ENCODE results near the gene GP1BB. TPM values are rescaled to one million over a fixed set of nuclear protein-coding genes. Genes with fewer than 3 reads are reported as not detected.
A peak's percentile ranks its signal among the peaks of the same experiment; 100 is the strongest.
"Not testable (repeated sequence)": the region's sequence is repeated elsewhere in the genome, so short reads cannot be mapped to it uniquely, and the experiment has no call there.

GP1BB gene
- not detected for total RNA-seq

DNA sequence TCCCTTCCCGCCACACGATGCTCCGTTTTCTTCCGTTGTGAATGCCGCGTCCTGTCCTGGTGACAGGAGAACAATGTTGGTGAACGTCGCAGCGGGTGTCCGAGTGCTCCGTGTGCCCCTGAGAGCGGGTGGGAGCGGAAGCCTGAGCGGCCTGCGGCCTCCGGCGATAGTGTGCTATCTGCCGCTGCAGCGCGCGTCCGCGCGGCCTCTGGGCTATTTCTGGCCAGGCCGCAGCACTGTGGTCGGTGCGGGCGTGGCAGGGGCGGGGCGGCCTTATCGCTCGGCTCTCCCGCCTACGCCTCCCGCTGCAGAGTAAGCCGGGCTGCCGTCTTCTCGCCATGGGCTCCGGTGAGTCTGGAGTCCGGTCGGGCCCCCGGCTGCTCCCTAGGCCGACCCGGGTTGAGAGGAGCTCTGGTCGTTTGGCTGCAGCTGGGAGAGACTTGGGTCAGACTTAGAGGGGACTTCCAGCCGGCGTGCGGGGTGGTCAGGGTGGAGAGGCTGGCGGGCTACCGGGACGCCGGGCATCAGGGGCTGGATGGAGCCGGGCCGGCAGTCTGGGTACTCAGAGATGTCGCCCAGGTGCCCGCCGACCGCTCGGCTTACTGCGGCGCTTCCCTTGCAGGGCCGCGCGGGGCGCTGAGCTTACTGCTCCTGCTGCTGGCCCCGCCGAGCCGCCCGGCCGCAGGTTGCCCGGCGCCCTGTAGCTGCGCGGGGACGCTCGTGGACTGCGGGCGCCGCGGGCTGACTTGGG, at the start of gene GP1BB:
Gene GP1BB, plus strand, starts transcription at position 308 of the 751 bp plus-strand sequence. Its CDS starts 31 bp downstream, at position 339.
- Mint-ChIP-seq H3K27me3 (peaks cover 54% of the 10 kb centered on the region), H3K4me1 (peaks cover 11% of the 10 kb centered on the region), H3K9me3 (ENCODE audit: low read depth) (no peaks in the 10 kb centered on the region), H3K4me3 (no peak within 1 kb of the TSS), H3K36me3 (no peaks in the 10 kb centered on the region), H3K27ac (no peak within 1 kb of the TSS)
- CTCF ChIA-PET: interaction anchor here (1.0 to 2.0 kb wide), 5 partner anchors 12 to 187 kb away, joined by 3 to 8 read pairs (median 3); no protein-coding TSS in a partner anchor
- no peak for DNase-seq
- ATAC-seq: peak; percentile 48

- no peaks in the 10 kb centered on the region for H3K36me3 Mint-ChIP-seq
- CTCF ChIA-PET: no interaction called here
- no peak for ATAC-seq
- no peak overlapping the region for H3K27ac Mint-ChIP-seq
- peaks cover 18% of the 10 kb centered on the region for H3K27me3 Mint-ChIP-seq
- H3K4me1 Mint-ChIP-seq: no peaks in the 10 kb centered on the region
- H3K4me3 Mint-ChIP-seq: no peak overlapping the region
- DNase-seq: no peak
- no peaks in the 10 kb centered on the region for H3K9me3 Mint-ChIP-seq (ENCODE audit: low read depth)
Measured at GRCh38 chr22:19673660-19674059, 49.7 kb upstream of the GP1BB start.

DNA sequence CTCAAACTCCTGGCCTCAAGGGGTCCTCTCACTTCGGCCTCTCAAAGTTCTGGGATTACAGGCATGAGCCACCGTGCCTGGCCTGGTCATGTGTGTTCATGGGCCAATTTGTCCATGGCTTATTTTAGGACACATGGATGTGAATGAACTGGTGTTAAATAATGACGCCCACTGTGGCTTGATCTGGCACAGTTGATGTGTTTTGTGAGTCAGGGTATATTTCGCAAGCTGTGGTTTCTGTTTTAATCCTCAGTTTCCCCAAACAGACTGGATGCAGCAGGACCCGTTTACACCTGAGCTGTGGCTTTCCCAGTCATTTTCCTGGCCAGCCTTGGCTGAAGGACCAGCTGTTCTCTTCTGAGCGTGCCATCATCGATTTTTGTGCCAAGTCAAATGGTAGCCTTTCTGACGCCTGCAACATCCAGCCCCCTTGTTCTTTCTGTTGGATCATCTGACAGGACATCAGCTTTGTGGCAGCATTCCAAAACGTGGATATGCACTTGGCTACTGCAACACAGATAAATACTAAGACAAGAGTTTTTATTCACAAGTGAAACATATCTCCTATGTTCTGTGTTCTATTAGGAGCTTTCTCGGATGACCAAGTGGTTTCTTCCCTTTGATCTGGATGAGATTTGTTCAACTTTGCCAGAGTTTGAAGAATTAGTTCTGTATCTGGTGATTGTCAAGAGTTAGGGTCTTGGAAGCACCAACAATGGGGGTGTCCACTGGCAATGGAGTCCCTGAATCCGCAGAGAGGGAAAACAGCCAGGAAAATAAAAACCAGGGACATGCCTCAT, 49.0 kb upstream of the GP1BB start:
- Mint-ChIP-seq H3K4me1 (no peaks in the 10 kb centered on the region), H3K4me3 (no peak overlapping the region), H3K27ac (no peak overlapping the region), H3K36me3 (no peaks in the 10 kb centered on the region), H3K9me3 (ENCODE audit: low read depth) (no peaks in the 10 kb centered on the region), H3K27me3 (peaks cover 18% of the 10 kb centered on the region)
- ATAC-seq (no peak), DNase-seq (peak; percentile 27)
- CTCF ChIA-PET: interaction anchor here (0.7 kb wide), 1 partner anchor 12 kb away, joined by 3 read pairs; no protein-coding TSS in a partner anchor

DNA sequence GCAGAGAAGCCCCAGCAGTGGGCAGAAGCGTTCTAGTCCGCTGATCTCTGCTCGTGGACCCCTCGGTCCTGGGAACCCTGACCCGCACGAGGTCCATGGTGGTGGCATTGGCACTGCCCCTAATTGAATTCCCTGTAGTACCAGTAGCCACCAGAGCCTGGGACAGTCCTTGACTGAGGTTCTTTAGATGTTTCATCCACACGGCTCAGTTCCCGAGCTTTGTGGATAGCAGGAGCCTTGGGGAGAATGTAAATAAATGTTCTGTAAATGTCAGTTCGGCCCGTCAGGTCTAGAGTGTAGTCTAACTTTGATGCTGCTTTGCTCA, 48.4 kb upstream of the GP1BB start:
- H3K36me3 Mint-ChIP-seq: no peaks in the 10 kb centered on the region
- CTCF ChIA-PET: interaction anchor here (0.7 kb wide), 1 partner anchor 11 kb away, joined by 3 read pairs; no protein-coding TSS in a partner anchor
- H3K27me3 Mint-ChIP-seq: peaks cover 18% of the 10 kb centered on the region
- no peak overlapping the region for H3K4me3 Mint-ChIP-seq
- DNase-seq: no peak
- no peak overlapping the region for H3K27ac Mint-ChIP-seq
- H3K4me1 Mint-ChIP-seq: no peaks in the 10 kb centered on the region
- H3K9me3 Mint-ChIP-seq (ENCODE audit: low read depth): no peaks in the 10 kb centered on the region
- no peak for ATAC-seq

- Mint-ChIP-seq H3K27ac (no peak overlapping the region), H3K4me3 (no peak overlapping the region), H3K4me1 (no peaks in the 10 kb centered on the region), H3K36me3 (no peaks in the 10 kb centered on the region), H3K27me3 (peaks cover 18% of the 10 kb centered on the region), H3K9me3 (ENCODE audit: low read depth) (no peaks in the 10 kb centered on the region)
- CTCF ChIA-PET: no interaction called here
- DNase-seq (no peak), ATAC-seq (no peak)
Measured at GRCh38 chr22:19675428-19675827, 47.9 kb upstream of the GP1BB start.

GRCh38 chr22:19676437-19676836, 46.9 kb upstream of the GP1BB start:
- peaks cover 21% of the 10 kb centered on the region for H3K27me3 Mint-ChIP-seq
- DNase-seq; CTCF ChIA-PET; H3K4me3 Mint-ChIP-seq; H3K4me1 Mint-ChIP-seq; H3K36me3 Mint-ChIP-seq; ATAC-seq; H3K9me3 Mint-ChIP-seq (ENCODE audit: low read depth); H3K27ac Mint-ChIP-seq: not testable (repeated sequence)

DNA sequence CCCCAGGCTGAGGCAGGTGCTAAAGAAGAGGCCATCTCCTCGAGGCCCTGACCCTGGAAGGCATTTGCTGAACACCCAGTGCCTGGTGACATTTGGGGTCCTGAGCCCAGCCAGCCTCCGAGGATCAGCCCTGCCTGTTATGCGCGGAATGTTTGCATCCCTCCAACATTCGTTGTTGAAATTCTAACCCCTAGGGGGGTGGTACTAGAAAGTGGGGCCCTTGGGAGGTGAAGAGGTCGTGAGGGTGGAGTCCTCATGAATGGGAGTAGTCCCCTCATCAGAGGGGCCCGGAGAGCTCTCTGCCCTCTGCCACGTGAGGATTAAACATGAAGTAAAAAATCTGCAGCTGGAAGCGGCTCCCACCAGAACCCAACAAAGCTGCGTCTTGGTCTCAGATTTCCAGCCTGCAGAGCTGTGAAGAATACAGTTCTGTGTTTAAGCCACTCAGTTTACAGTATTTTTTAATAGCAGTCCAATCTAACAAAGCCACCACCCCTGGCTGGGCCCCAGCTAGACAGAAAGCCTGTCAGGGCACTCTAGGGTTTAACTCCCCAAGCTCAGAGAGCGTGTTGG, 44.3 kb upstream of the GP1BB start:
- no peaks in the 10 kb centered on the region for H3K36me3 Mint-ChIP-seq
- CTCF ChIA-PET: interaction anchor here (0.9 to 1.6 kb wide), 6 partner anchors 10 to 396 kb away, joined by 3 to 6 read pairs (median 4); no protein-coding TSS in a partner anchor
- H3K4me3 Mint-ChIP-seq: no peak overlapping the region
- no peak for ATAC-seq
- DNase-seq: no peak
- H3K27ac Mint-ChIP-seq: no peak overlapping the region
- H3K27me3 Mint-ChIP-seq: peaks cover 38% of the 10 kb centered on the region
- H3K4me1 Mint-ChIP-seq: no peaks in the 10 kb centered on the region
- H3K9me3 Mint-ChIP-seq (ENCODE audit: low read depth): no peaks in the 10 kb centered on the region

- Mint-ChIP-seq H3K9me3 (ENCODE audit: low read depth) (no peaks in the 10 kb centered on the region), H3K4me3 (no peak overlapping the region)
Measured at GRCh38 chr22:19679522-19680101, 43.7 kb upstream of the GP1BB start.

DNA sequence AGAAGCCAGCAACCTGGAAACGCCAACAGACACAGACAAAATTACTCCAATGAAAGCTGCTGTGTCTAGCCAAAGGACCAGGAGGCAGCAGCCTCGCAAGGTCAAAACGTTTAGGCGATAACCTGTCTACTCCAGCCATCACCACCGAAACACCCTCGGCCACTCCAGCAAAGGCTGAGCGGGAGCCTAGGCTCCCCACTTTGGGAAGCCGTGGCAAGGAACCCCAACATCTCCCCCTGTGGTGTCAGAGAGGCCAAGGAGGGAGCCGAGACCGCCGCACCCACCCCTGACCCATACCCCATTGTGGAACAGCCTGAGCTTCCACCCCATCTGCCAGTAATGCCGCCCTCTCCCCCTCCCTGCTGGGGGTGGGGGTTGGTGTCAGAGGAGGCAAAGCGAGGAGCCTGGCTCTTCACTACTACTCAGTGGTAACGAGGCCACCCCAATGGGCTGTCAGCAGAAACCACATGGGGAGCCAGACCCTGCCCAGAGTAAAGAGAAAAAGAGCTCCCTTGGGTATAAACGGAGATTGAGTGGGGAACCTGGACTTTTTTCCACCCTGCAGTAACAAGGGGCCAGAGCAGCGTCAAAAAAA, 43.0 kb upstream of the GP1BB start:
- Mint-ChIP-seq H3K27me3 (peaks cover 33% of the 10 kb centered on the region), H3K4me3 (no peak overlapping the region), H3K36me3 (no peaks in the 10 kb centered on the region), H3K9me3 (ENCODE audit: low read depth) (no peaks in the 10 kb centered on the region), H3K4me1 (no peaks in the 10 kb centered on the region), H3K27ac (no peak overlapping the region)
- DNase-seq (no peak), ATAC-seq (no peak)
- CTCF ChIA-PET: interaction anchor here (0.9 to 1.6 kb wide), 4 partner anchors 9 to 38 kb away, joined by 3 to 6 read pairs (median 4); no protein-coding TSS in a partner anchor

More at GRCh38 chr22:19679522-19680101, 43.7 kb upstream of the GP1BB start:
- H3K36me3 Mint-ChIP-seq: no peaks in the 10 kb centered on the region
- no peak overlapping the region for H3K27ac Mint-ChIP-seq
- DNase-seq (no peak), ATAC-seq (peak; percentile 45)
- H3K27me3 Mint-ChIP-seq: peaks cover 36% of the 10 kb centered on the region
- CTCF ChIA-PET: interaction anchor here (0.9 to 1.6 kb wide), 7 partner anchors 10 to 396 kb away, joined by 3 to 6 read pairs (median 4); no protein-coding TSS in a partner anchor
- no peaks in the 10 kb centered on the region for H3K4me1 Mint-ChIP-seq

GRCh38 chr22:19680911-19681862, 42.2 kb upstream of the GP1BB start:
- ATAC-seq: no peak
- no peak for DNase-seq
- Mint-ChIP-seq H3K36me3 (no peaks in the 10 kb centered on the region), H3K27me3 (peaks cover 32% of the 10 kb centered on the region), H3K4me1 (no peaks in the 10 kb centered on the region), H3K9me3 (ENCODE audit: low read depth) (no peaks in the 10 kb centered on the region), H3K27ac (no peak overlapping the region), H3K4me3 (no peak overlapping the region)
- CTCF ChIA-PET: no interaction called here

DNA sequence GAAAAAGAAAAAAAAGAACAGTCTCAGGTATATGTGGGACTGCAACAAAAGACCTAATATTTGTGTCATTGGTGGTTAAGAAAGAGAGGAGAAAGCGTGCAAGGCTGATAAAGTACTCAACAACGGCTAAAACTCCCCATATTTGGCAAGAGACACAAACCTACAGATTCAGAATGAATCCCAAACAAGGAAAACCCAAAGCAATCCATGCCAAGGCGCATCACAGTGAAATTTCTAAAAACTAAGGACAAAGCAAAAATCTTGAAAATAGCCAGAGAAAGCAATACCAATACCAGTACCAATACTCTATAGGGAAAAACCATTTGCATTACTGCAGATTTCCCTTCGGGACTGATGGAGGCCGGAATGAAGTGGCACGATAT, 41.5 kb upstream of the GP1BB start:
- H3K27ac Mint-ChIP-seq: no peak overlapping the region
- H3K4me3 Mint-ChIP-seq: no peak overlapping the region
- CTCF ChIA-PET: interaction anchor here (1.3 kb wide), 1 partner anchor 52 kb away, joined by 4 read pairs; no protein-coding TSS in a partner anchor

GRCh38 chr22:19686946-19687345, 36.4 kb upstream of the GP1BB start:
- no peaks in the 10 kb centered on the region for H3K9me3 Mint-ChIP-seq (ENCODE audit: low read depth)
- H3K27me3 Mint-ChIP-seq: peaks cover 30% of the 10 kb centered on the region
- no peak for ATAC-seq
- CTCF ChIA-PET: no interaction called here
- no peaks in the 10 kb centered on the region for H3K36me3 Mint-ChIP-seq
- H3K4me1 Mint-ChIP-seq: no peaks in the 10 kb centered on the region
- DNase-seq: no peak
- H3K4me3 Mint-ChIP-seq: no peak overlapping the region
- H3K27ac Mint-ChIP-seq: no peak overlapping the region

More for the DNA sequence above, 41.5 kb upstream of the GP1BB start:
- no peaks in the 10 kb centered on the region for H3K4me1 Mint-ChIP-seq
- no peak for ATAC-seq
- H3K36me3 Mint-ChIP-seq: no peaks in the 10 kb centered on the region
- no peaks in the 10 kb centered on the region for H3K9me3 Mint-ChIP-seq (ENCODE audit: low read depth)
- peaks cover 36% of the 10 kb centered on the region for H3K27me3 Mint-ChIP-seq
- DNase-seq: no peak
